Measurements from ENCODE around the gene P2RY2.
"Not testable (repeated sequence)": the region's sequence is repeated elsewhere in the genome, so short reads cannot be mapped to it uniquely, and the experiment has no call there.

Gene P2RY2

DNA sequence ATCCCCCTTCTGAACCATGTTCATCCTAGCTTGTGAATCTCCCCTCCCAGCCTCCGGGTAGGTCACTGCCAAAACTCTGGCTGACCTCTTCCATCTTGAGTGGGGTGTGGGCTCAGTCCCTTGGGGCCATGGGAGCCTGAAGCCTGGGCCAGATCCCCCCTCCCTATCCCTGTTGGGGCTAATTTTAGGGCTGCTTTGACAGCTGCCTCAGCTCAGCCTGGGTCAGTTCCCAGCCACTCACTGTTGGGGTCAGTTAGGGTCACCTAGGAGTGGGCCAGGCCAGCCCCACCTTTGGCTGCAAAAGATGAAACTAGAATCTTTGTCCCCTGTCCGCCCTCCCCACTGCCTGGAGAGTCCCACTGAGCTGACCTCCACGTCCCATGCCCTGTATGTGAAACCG lies 29.8 kb upstream of the P2RY2 start:
- no peak for DNase-seq

DNA sequence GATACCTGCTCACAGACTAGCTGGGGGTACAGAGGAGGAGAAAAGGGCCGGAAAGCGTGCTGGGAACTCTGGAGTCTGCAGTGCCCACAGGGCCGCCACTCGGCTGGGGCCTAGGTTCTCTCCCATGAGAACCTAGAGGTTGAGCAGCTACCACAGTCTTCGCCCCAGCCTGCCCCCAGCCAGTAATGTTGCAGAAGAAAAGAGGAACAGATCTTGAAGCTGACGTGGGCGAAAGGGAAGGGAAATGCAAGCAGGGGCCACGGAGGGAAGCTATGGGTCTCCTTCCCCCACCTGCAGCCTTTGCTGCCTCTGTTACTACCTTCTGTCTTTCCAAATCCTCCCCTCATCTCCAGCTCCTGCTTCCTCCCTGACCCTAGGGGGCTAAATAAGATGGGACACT lies 28.8 kb upstream of the P2RY2 start:
- DNase-seq, result no peak

DNA sequence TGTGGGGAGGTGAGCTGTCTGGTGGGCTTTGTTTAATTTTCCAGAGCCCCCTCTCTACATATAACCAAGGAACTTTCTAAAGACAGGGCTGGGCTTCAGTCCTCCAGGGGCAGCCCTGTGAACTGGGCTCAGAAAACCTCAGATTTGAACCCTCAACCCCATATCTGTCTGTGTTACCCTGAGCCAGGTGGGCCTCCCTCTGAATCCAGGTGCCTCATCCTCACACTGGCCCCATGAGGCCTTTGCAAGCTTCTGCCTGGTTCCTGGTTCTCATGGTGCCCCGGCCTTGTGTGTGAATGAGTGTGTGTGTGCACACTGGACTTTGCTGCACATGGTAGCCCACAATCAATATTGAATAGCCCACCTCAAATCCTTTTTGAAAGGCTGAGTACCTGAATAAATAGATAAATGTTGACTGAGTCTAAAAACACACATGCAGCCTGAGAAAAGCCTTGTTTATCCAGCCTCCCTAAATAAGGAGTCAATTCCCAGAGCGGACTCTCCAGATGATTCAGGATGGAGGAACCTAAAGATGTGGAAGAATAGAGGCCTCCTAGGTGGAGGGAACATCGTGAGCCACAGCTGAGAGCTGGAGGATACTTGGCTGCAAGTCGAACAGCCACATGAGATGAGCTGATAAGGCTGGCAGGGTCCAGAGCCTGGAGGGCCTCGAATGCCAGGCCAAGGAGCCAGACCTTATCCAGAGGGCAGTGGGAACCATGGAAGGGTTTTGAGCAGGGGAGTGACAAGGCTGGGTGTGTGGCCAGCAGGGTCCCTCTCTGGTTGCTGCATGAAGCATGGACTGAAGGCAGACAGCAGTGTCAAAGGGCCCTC lies 28.1 kb upstream of the P2RY2 start:
- no peak for DNase-seq

DNA sequence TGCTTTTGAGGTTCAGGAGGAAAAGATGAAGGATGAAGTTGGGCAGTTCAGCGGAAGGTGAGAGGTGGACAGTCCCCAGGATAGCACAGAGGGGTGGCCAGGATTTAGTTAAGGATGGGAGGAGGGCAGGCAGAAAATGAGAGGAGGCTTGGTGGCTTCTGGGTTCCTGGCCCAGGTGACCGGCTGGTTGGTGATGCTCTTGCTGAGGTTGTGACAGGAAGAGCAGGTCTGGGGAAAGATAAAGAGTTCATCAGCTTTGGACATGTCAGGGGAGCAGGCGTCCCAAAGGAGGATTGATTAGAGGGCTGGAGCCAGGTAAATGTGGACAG lies 27.6 kb upstream of the P2RY2 start:
- no peak for DNase-seq

GRCh38 chr11:73191151-73191550 lies 26.9 kb upstream of the P2RY2 start:
- DNase-seq, result no peak

- DNase-seq, result no peak
These were observed 25.8 kb upstream of the P2RY2 start for GRCh38 chr11:73192272-73192671.

GRCh38 chr11:73193251-73194033 lies 24.6 kb upstream of the P2RY2 start:
- DNase-seq, result no peak

DNA sequence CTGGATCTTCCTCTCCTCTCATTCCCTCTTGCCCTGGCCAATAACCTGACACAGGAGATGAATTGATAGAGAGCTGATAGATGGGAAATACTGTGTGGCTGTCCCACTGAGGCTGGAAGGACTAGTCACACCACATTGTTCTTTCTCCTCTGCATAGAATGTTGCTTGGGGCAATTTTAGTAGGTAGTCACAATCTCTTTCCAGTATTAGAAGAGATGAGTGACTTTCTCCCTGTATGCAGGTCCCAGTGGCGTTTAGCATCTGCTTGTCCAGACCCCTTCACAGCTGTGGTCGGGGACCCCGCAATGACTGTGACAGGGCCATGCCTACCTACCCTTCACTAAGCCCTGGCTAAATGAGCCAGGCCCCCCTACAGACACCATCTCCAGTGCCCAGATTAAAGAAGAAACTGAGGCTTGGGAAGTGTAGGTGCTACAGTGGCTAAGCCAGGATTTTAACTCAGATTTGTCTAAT lies 24.0 kb upstream of the P2RY2 start:
- DNase-seq, result no peak

DNA sequence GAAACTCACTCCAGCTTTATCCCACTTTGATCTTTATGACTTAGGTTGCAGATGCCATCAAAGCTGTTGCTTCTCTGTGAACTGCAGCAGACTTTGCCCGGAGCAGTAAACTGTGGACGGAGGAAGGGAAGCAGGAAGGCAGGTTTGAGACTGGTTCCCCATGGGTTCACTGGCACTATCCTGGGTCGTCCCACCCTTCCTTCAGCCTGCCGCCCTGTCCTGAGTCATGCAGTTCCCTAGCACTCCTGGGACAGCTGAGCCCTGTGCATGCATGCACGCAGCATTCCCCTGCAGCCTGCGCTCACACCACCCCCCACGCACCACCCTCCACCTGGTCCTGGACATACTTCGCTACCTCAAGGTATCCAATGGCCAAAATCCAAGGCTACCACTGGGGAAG lies 23.5 kb upstream of the P2RY2 start:
- DNase-seq, result no peak

DNA sequence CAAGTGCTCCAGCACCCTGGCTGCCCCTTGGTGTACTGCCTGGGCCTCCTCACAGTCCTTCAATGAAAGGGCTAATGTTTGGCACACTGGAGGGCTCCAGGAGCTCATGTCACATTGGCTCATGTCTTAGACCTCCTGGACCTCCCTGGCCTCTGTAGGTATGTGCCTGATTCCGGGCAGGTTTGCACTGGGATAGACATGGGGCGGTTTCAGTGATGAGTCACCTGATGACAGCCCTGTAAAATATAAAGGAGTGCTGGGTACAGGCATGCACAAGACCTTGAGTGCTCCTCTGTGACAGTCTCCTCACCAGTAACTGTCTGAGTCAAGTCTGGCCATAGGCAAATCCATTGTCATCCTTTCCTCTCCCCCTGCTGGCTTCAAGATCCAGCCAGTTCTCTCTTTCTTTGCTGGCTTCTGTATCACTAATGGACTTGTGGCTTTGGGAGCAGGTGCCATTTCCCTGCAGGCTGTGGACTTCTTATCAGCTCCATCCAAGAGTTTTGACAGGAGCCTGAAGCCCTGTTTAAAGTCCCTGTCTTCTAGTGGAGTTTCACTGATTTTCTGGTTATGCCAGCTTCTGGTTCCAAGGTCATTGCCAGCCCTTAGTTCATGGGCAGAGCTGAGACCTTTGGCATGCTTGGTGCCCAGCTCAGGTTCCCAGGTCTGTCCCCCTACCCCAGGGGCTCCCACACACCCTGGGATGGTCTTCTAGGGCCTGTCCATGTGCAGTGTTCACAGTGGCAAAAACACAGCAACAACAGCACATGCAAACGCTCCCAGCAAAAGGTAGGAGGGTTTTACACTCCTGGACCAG lies 22.7 kb upstream of the P2RY2 start:
- DNase-seq, result no peak

DNA sequence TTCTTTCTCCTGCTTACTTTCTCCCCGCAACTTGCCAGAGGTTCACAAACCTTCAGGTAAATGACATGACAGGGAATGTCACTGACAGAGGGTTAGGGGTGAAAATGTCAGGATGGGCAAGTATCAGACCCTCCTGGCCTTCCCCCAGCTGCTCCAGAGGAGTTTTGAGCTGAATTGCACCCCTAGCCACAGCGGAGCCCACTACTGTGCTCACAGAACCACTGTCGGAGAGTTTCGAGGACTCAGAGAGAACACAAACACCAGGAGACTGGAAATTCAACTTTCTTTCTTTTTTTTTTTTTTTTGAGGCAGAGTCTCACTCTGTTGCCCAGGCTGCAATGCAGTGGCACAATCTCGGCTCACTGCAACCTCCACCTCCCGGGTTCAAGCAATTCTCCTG lies 21.5 kb upstream of the P2RY2 start:
- DNase-seq, result no peak

DNA sequence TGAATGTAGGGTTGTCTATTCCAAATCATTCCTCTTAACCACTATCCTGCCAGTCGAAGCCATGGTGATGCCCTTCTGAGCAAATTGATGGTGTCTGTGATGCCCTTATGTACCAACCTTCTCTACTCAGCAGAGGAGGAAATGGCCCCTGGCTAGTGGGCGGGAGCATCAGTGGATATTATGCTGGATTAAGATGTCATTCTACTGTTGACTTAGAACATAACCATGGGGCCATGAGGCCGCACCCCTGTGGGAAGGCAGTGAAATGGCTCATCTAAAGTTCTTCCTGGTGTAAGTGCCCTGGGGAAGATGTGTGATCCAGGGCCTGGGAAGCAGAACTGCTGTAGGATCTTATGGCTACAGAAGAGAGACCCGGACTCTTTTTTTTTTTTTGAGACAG lies 20.7 kb upstream of the P2RY2 start:
- DNase-seq, result no peak

- not testable (repeated sequence) for DNase-seq
These were observed 20.3 kb upstream of the P2RY2 start for GRCh38 chr11:73197787-73198186.

DNA sequence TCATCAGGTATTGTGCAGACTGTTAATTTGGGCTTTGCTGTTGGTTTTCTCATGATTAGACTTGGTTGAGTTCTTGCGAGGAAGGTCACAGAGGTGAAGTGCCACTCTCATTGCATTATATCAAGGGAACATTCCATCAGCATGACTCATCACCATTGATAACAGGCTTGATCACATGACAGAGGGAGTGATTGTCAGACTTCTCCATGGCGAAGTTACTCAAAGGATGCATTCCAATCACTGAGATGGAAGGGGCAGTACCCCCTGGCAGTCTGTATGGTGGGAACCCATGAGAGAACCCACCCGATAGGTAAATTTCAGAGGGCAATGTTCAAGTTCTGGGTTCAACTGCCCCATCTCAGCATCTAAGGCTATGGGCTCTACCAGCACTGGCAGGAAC lies 19.4 kb upstream of the P2RY2 start:
- no peak for DNase-seq

DNA sequence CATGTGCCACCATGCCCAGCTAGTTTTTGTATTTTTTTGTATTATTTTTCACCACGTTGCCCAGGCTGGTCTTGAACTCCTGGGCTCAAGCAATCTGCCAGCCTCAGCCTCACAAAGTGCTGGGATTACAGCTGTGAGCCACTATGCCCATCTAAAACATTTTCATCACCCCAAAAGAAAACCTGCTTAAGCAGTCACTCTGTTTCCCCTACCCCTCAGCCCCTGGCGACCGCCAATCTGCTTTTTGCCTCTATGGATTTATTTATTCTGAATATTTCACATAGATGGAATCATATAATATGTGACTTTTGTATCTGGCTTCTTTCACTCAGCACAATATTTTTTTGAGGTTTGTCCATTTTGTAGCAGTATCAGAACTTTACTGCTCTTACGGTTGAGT lies 18.6 kb upstream of the P2RY2 start:
- DNase-seq, result no peak

GRCh38 chr11:73200256-73200655 lies 17.8 kb upstream of the P2RY2 start:
- DNase-seq, result no peak

- no peak for DNase-seq
These were observed 16.8 kb upstream of the P2RY2 start for GRCh38 chr11:73201249-73201648.

GRCh38 chr11:73201888-73202780 lies 15.9 kb upstream of the P2RY2 start:
- no peak for DNase-seq

- no peak for DNase-seq
These were observed 14.8 kb upstream of the P2RY2 start for GRCh38 chr11:73203322-73203721.

DNA sequence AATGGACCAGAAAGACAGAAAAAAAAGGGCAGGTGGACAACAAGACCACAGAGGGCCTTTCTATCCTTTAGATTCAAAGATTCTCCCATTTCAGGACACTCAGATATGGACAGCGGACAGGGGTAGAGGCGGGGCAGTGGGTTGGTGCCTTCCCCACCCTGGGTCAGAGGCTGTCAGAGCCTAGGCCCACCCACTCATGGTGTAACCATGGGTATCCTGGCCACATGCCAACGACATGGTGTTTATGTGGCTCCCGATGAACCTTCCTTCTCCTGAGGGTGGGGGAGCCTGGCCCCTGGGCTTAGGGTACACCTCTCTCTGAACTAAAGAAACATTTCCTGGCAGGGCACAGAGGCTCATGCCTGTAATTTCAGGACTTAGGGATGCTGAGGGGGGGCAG lies 14.3 kb upstream of the P2RY2 start:
- no peak for DNase-seq

DNA sequence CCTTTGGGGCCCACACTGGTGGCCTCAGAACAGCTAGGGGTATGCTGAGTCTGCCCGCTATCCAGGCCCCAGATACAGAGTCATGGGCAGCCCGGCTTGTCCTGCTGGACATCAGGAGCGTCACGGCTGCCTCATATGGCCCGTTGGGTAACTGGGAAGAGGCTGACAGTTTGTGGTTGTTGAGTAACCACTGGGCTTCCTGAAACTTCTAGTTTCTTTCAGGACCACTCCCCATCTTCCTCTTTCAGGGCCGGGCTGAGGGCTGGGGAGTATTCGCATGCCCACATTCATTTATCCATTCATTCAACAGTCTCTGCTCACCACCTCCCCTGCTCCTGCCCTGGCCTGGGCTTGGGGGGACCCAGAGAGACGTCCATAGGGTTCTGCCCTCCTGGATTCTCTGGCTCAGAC lies 13.4 kb upstream of the P2RY2 start:
- DNase-seq, result no peak

DNA sequence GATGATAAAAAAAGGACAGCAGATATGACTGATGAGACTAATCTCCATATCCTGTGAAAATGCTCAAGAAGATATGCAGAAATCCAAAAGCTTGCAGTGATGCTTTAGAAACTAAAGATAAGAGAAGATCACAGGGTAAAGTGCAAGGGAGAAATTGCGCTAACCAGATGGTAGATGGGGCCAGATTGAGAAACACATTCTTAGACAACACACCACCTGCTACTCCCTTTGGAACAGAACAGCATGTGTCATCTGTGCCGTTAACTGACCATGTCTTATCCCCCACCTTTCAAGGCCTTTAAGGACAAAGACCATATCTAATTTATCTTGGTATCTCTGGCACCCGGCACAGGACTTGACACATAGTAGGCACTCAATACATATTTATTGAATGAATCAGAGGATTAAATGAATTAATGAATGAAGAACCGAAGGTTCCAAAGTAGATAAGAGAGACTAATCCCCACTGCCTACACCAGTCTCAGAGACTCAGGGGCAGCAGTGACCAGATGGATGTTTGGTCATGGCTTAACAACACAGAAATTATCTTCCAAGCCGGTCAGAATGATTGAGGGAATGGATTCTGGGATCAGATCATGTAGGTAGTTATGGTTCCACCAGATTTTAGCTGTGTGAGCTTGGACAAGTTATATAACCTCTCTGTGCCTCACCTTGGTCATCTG lies 12.3 kb upstream of the P2RY2 start:
- DNase-seq, result no peak

All from fibroblast of skin of scalp (primary cell).